K562 (cell line): ENCODE data around the gene GAK. TPM values are rescaled to one million over a fixed set of nuclear protein-coding genes. Genes with fewer than 3 reads are reported as not detected.

Experiments
- ATAC-seq: fragments of 200-7000 bp; cut with Tn5 transposase; 3 replicates; pipeline ENCODE4 v1.9.1; 2020; ENCODE audit warnings: moderate library complexity
- BruUV-seq: library from RNA; stranded (reverse); fragments of 400-500 nt; replicated peaks from 2 replicates; lab custom pipeline; 2021; lab: Mats Ljungman, UMichigan
- CTCF ChIA-PET: fragments of 300-600 bp; formaldehyde crosslinking; extraction: SDS; loops from one replicate; lab custom pipeline; 2021; ENCODE audit warnings: low intra/inter-chr PET ratio; lab: Yijun Ruan, JAX
- POLR2A ChIA-PET: fragments of 300-600, 350-650 bp; sonication (Branson Sonifier 250); formaldehyde crosslinking; extraction: SDS; loops from one replicate; lab custom pipeline; 2021; ENCODE audit warnings: antibody characterized with exemption, inconsistent platforms; lab: Yijun Ruan, JAX
- DNase-seq, 4 experiments: peaks; one replicate each; pipeline versions ENCODE4 v3.0.0 to v3.0.0-alpha.2; 2011 to 2018; ENCODE audit warnings: low spot score in 3 of 4, mixed read lengths in 3 of 4; ENCODE audit errors: extremely low read depth in 1 of 4
- FAIRE-seq: peaks from 2 replicates; lab custom pipeline; 2011; peaks lifted over from hg19 to GRCh38; lab: Jason Lieb, UNC
- H2AFZ ChIP-seq: 2 replicates; pipeline ENCODE4 v1.6.0; 2011; ENCODE audit warnings: low read depth, low read length, control low read depth, inconsistent platforms
- H3K27ac ChIP-seq: fragments of 200-600 bp; 3 replicates; pipeline ENCODE4 v1.8.0; 2011; ENCODE audit warnings: low read depth, mild to moderate bottlenecking, control low read depth, inconsistent platforms, low read length, moderate library complexity, mixed read lengths; ENCODE audit errors: extremely low read depth
- H3K27me3 ChIP-seq, 2 experiments: fragments of 300-600 bp in 1 of 2; 2 replicates in 1 of 2; 3 replicates in 1 of 2; pipeline versions ENCODE4 v1.6.0 to v1.8.0; 2011; ENCODE audit warnings: inconsistent platforms in 2 of 2, low read length in 2 of 2, mild to moderate bottlenecking in 1 of 2, mixed read lengths in 1 of 2, moderate library complexity in 1 of 2; ENCODE audit not compliant: control insufficient read depth in 2 of 2, insufficient read depth in 2 of 2
- H3K36me3 ChIP-seq: fragments of 300-600 bp; 3 replicates; pipeline ENCODE4 v1.8.0; 2011; ENCODE audit warnings: mild to moderate bottlenecking, low read length, inconsistent platforms; ENCODE audit not compliant: control insufficient read depth, insufficient read depth
- H3K4me1 ChIP-seq, 2 experiments: fragments of 200-600 bp in 1 of 2; replicated peaks in 1 of 2; 2 replicates in 1 of 2; 3 replicates in 1 of 2; pipeline versions ENCODE4 v1.5.1 to v1.8.0; 2011; ENCODE audit warnings: inconsistent platforms in 2 of 2, low read length in 2 of 2, mild to moderate bottlenecking in 1 of 2, mixed read lengths in 1 of 2, moderate library complexity in 1 of 2; ENCODE audit not compliant: control insufficient read depth in 2 of 2, insufficient read depth in 2 of 2
- H3K4me2 ChIP-seq: 2 replicates; pipeline ENCODE4 v1.6.1; 2011; ENCODE audit warnings: low read length, control low read depth, inconsistent platforms, mixed read lengths; ENCODE audit not compliant: insufficient read depth
- H3K4me3 ChIP-seq: fragments of 200-600 bp; sonication (generic), shearing (Covaris generic); 2 replicates; pipeline ENCODE4 v1.5.1; 2016; ENCODE audit warnings: control low read depth, inconsistent platforms
- H3K79me2 ChIP-seq: fragments of 200-600 bp; 3 replicates; pipeline ENCODE4 v1.8.0; 2011; ENCODE audit warnings: low read length, inconsistent platforms; ENCODE audit not compliant: control insufficient read depth, insufficient read depth
- H3K9ac ChIP-seq, 2 experiments: 2 replicates each; pipeline versions ENCODE4 v1.6.0 to v1.6.1; 2011; ENCODE audit warnings: low read depth in 2 of 2, low read length in 2 of 2, control low read depth in 1 of 2, inconsistent platforms in 1 of 2, mild to moderate bottlenecking in 1 of 2, mixed read lengths in 1 of 2; ENCODE audit not compliant: insufficient read depth in 1 of 2
- H3K9me1 ChIP-seq: one replicate; pipeline ENCODE4 v1.6.0; 2011; ENCODE audit warnings: inconsistent platforms, mild to moderate bottlenecking, low read length, moderate library complexity; ENCODE audit not compliant: control insufficient read depth, insufficient read depth
- H3K9me3 ChIP-seq: replicated peaks from 2 replicates; pipeline ENCODE4 v1.5.1; 2011; ENCODE audit warnings: low read depth, low read length, inconsistent platforms; ENCODE audit not compliant: control insufficient read depth, insufficient read depth
- H4K20me1 ChIP-seq: replicated peaks from 2 replicates; pipeline ENCODE4 v1.6.1; 2011; ENCODE audit warnings: low read length, inconsistent platforms, mixed read lengths; ENCODE audit not compliant: control insufficient read depth, insufficient read depth
- AFF4 ChIP-seq: sonication (generic); formaldehyde crosslinking; IDR thresholded peaks from 2 replicates; pipeline ENCODE4 v1.8.0; 2023; ENCODE audit warnings: mild to moderate bottlenecking, missing genetic modification reagents
- KAT8 ChIP-seq: fragments of 450-650 bp; IDR thresholded peaks from 2 replicates; pipeline ENCODE4 v1.6.1; 2016; ENCODE audit warnings: low read depth, mild to moderate bottlenecking
- POLR2G ChIP-seq: fragments of 200-400 bp; formaldehyde crosslinking; IDR thresholded peaks from 2 replicates; pipeline ENCODE4 v1.6.1; 2017; ENCODE audit warnings: low read depth, mild to moderate bottlenecking, antibody characterized with exemption, low read length, moderate library complexity
- RBM22 ChIP-seq: fragments of 200-400 bp; formaldehyde crosslinking; IDR thresholded peaks from 2 replicates; pipeline ENCODE4 v1.6.1; 2018; ENCODE audit warnings: low read length, low read depth; ENCODE audit not compliant: poor library complexity, severe bottlenecking
- TBP ChIP-seq: optimal IDR thresholded peaks from 2 replicates; pipeline ENCODE3; 2011; ENCODE audit warnings: low read depth, low read length, improper control_type of control experiment
- ZNF511 ChIP-seq: sonication (generic); formaldehyde crosslinking; IDR thresholded peaks from 2 replicates; pipeline ENCODE4 v1.8.0; 2022; ENCODE audit warnings: mild to moderate bottlenecking, missing genetic modification reagents
- WGBS: fragments of 100-300 bp; shearing (Covaris generic); methylation state at CpG from one replicate; pipeline ENCODE4 v1.1.6; 2016; ENCODE audit warnings: low coverage, mixed read lengths; ENCODE audit not compliant: insufficient coverage; ENCODE audit errors: missing lambda C conversion rate; 5-methylcytosine and 5-hydroxymethylcytosine counted together
- in situ Hi-C: fragments of 300-500 bp; cut with MboI; formaldehyde crosslinking; loops from 4 replicates; pipeline ENCODE4 v1.15.0; 2018; ENCODE audit warnings: inconsistent platforms, mixed read lengths
- intact Hi-C: fragments of 100-400 bp; cut with micrococcal nuclease; formaldehyde crosslinking; loops from 2 replicates; pipeline ENCODE4 v1.14.2; 2022
- polyA plus RNA-seq, 8 experiments: library from polyadenylated mRNA; depleted of rRNA in 4 of 8; stranded (reverse) in 5 of 8; unstranded in 3 of 8; fragments of >200 nt; fragmentation: Nextera tagmentation in 2 of 8; fragmentation: Illumina TruSeq in 1 of 8; extraction: Ambion mirVana in 2 of 8; extraction: Trizol in 1 of 8; gene quantifications; 2 replicates each; pipeline versions ENCODE4 v1.2.1 to v1.2.3, GENCODE V29; 2011 to 2014; ENCODE audit warnings: inconsistent platforms in 1 of 8, missing spikeins in 1 of 8
- total RNA-seq, 7 experiments: library from RNA; depleted of rRNA in 6 of 7; stranded (reverse); fragments of >200 nt in 6 of 7; fragmentation: Illumina TruSeq in 2 of 7; extraction: Trizol in 2 of 7; gene quantifications; 2 replicates each; pipeline versions ENCODE4 v1.2.1 to v1.2.3, GENCODE V29; 2011 to 2021; ENCODE audit warnings: low replicate concordance in 1 of 7
- TF ChIP-seq, protein P1 (sequence below): fragments of 450-650 bp; IDR thresholded peaks from 2 replicates; pipeline ENCODE4 v1.6.1; 2018; ENCODE audit warnings: mild to moderate bottlenecking, low read depth; ENCODE audit not compliant: partially characterized antibody

Gene GAK
- total and polyA plus RNA-seq, 9 of the 15 experiments (the other 6 are each of a cell fraction or from before 2014, with no cell fraction given), result 1.3 to 102 (median 16.2) TPM

DNA sequence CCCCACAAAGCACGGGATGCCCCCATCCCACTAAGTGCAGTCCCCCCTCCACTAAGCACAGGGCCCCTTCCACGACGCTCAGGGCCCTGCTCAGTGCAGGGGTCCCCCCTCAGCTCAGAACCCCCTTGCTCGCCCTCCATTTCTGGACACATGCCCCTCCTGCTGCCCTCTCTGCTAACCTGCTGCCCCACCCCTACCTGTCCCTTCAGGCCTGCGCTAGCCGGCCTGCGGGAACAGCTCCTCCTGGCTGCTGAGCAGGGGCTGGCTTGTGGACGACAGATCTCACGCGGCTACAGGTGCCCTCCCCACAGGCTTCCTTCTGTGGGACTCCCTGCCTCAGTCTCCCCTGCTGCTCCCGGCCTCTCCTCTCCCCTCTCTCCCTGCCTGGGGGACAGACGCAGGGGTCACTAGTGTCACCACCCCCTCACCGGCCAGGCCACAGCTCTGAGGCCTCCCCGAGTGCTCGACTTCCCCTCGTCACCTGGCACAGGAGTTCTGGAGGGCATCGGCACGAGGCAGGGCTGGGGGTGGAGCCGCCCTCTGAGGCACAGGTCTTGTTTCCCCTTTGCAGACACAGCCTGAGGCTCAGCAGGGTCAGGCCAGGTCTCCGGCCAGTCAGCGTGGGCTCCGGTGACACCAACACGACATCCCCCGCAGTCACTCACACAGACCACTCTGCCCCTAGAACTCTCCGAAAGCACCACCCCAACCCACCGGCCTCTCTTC, 21.6 kb downstream of the GAK start:
- ChIA-PET CTCF (no interaction called here), POLR2A (interaction anchor here (0.8 to 1.2 kb wide), 3 partner anchors 10 to 13 kb away, joined by 4 to 5 read pairs (median 4); no protein-coding TSS in a partner anchor)
- Histone ChIP-seq H3K36me3 (peaks cover 58% of the 10 kb centered on the region; the same call in 2 of the 3 replicates), H3K4me2 (no peak overlapping the region), H2AFZ (no peak overlapping the region), H3K9me3 (peaks cover 5% of the 10 kb centered on the region; the same call in 1 of the 2 replicates), H3K79me2 (peaks cover 17% of the 10 kb centered on the region), H3K4me1 (peaks cover 0 to 21% of the 10 kb centered on the region in 2 experiments; a peak in 2 of 5 replicates), H4K20me1 (0 out of 2 replicates have a peak, but pooled peaks cover 6% of the 10 kb centered on the region), H3K9ac (no peak overlapping the region; a peak in 1 of 4 replicates), H3K9me1 (no peaks in the 10 kb centered on the region)
- ATAC-seq (no peak), DNase-seq (no peak)
- intact Hi-C loops (no loop called here), in situ Hi-C loops (no loop called here)
- TSS peak; percentile 21 for BruUV-seq
- peak; percentile 45 for TF ChIP-seq POLR2G
- no peak for TF ChIP-seq TBP
- TF ChIP-seq, all 486 proteins: peak for 1
- H3K27me3 ChIP-seq, result no peaks in the 10 kb centered on the region
- H3K4me3 ChIP-seq, result no peak overlapping the region
- FAIRE-seq, result no peak
- 96% methylated on average over 25 of the region's 26 CpGs for WGBS
- no peak overlapping the region for H3K27ac ChIP-seq

DNA sequence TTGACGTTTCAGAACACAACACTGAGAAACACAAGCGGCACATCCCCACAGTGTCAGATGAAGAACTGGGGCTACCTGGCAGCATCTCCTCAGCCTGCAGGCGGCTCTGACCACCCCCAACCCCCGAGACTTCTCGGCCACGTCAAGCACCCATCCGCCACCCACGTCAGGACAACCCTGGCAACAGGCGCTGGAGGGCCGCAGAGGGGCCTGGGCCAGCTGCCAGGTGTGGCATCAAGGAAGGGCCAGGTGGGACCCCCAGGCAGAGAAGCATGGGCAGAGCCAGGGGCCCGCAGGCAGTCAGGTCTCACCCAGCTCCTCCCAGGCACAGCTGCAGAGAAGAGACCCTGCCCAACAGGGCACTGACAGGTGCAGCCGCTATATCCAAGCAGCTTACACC, 22.3 kb downstream of the GAK start:
- H3K36me3 ChIP-seq, result peaks cover 61% of the 10 kb centered on the region; the same call in 2 of the 3 replicates
- TF ChIP-seq RBM22 (no peak), KAT8 (no peak), ZNF511 (no peak), AFF4 (CRISPR knock-in tag) (no peak)
- TF ChIP-seq, protein P1, sequence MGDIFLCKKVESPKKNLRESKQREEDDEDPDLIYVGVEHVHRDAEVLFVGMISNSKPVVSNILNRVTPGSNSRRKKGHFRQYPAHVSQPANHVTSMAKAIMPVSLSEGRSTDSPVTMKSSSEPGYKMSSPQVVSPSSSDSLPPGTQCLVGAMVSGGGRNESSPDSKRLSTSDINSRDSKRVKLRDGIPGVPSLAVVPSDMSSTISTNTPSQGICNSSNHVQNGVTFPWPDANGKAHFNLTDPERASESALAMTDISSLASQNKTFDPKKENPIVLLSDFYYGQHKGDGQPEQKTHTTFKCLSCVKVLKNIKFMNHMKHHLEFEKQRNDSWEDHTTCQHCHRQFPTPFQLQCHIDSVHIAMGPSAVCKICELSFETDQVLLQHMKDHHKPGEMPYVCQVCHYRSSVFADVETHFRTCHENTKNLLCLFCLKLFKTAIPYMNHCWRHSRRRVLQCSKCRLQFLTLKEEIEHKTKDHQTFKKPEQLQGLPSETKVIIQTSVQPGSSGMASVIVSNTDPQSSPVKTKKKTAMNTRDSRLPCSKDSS, result no peak

More for the DNA sequence above, 22.3 kb downstream of the GAK start:
- POLR2A ChIA-PET, result interaction anchor here (1.2 kb wide), 2 partner anchors 10 to 12 kb away, joined by 4 read pairs; no protein-coding TSS in a partner anchor
- CTCF ChIA-PET, result no interaction called here
- Histone ChIP-seq H2AFZ (no peak overlapping the region), H3K9ac (no peak overlapping the region), H4K20me1 (0 out of 2 replicates have a peak, but pooled peaks cover 1% of the 10 kb centered on the region), H3K27ac (no peak overlapping the region), H3K4me2 (no peak overlapping the region), H3K79me2 (peaks cover 10% of the 10 kb centered on the region), H3K4me1 (peaks cover 0 to 20% of the 10 kb centered on the region in 2 experiments; a peak in 1 of 5 replicates), H3K27me3 (no peaks in the 10 kb centered on the region), H3K4me3 (no peak overlapping the region), H3K9me3 (peaks cover 5% of the 10 kb centered on the region; the same call in 1 of the 2 replicates), H3K9me1 (no peaks in the 10 kb centered on the region)
- DNase-seq (no peak), FAIRE-seq (no peak), ATAC-seq (no peak)
- intact Hi-C loops, result no loop called here
- in situ Hi-C loops, result no loop called here
- 96% methylated on average over 11 of the region's 12 CpGs for WGBS
- no TSS peak for BruUV-seq
